ENCODE measurements around the gene ZCWPW2.

ZCWPW2 gene, protein sequence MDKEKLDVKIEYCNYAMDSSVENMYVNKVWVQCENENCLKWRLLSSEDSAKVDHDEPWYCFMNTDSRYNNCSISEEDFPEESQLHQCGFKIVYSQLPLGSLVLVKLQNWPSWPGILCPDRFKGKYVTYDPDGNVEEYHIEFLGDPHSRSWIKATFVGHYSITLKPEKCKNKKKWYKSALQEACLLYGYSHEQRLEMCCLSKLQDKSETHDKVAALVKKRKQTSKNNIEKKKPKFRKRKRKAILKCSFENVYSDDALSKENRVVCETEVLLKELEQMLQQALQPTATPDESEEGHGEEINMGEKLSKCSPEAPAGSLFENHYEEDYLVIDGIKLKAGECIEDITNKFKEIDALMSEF

GRCh38 chr3:28348629-28349468 lies at the start of gene ZCWPW2, which contains the start of gene AZI2:
Gene ZCWPW2, plus strand, starts transcription at chr3:28348721. Its CDS starts 64,348 bp downstream, at chr3:28413069.
Gene AZI2, minus strand, starts transcription at chr3:28348824. Its CDS starts 8,207 bp downstream, at chr3:28340617.
- peak; percentile 96 for DNase-seq
- Histone ChIP-seq H3K27ac (peak within 1 kb of the TSS; percentile 98), H3K36me3 (peaks cover 8% of the 10 kb centered on the region), H3K4me3 (ENCODE audit: low read depth, low read length) (peak within 1 kb of the TSS; percentile 95), H3K27me3 (ENCODE audit: insufficient read depth, low read depth, severe bottlenecking) (no peaks in the 10 kb centered on the region), H3K9me3 (ENCODE audit: severe bottlenecking) (no peaks in the 10 kb centered on the region)
- TF ChIP-seq, protein P1, sequence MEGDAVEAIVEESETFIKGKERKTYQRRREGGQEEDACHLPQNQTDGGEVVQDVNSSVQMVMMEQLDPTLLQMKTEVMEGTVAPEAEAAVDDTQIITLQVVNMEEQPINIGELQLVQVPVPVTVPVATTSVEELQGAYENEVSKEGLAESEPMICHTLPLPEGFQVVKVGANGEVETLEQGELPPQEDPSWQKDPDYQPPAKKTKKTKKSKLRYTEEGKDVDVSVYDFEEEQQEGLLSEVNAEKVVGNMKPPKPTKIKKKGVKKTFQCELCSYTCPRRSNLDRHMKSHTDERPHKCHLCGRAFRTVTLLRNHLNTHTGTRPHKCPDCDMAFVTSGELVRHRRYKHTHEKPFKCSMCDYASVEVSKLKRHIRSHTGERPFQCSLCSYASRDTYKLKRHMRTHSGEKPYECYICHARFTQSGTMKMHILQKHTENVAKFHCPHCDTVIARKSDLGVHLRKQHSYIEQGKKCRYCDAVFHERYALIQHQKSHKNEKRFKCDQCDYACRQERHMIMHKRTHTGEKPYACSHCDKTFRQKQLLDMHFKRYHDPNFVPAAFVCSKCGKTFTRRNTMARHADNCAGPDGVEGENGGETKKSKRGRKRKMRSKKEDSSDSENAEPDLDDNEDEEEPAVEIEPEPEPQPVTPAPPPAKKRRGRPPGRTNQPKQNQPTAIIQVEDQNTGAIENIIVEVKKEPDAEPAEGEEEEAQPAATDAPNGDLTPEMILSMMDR (IDR thresholded peaks at IDR 0.05; ENCODE audit: low read depth, low read length): peak; percentile 23; the same call in 1 of the 2 replicates

DNA sequence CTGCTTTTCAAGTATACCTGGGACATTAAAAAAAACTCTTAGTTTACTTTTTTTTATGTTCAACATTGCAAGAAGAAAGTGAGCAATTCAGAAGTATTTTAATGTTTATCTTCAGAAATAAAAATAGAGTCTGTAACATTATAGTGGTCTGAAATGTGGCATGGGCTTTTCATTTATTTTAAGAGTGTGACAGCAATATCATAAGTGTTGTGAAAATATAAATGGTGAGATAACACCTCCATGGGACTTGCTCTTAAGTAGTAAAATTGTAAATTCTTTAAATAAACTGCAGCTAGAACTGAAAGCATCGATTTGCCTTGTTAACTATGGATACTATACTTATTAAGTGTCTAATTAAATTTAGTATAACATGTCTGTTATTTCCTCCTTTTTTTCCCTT lies 48.8 kb upstream of the ZCWPW2 start:
- no peaks in the 10 kb centered on the region for H3K27me3 ChIP-seq (ENCODE audit: insufficient read depth, low read depth, severe bottlenecking)
- H3K27ac ChIP-seq: no peak overlapping the region
- no peak for DNase-seq
- H3K9me3 ChIP-seq (ENCODE audit: severe bottlenecking): no peaks in the 10 kb centered on the region
- no peaks in the 10 kb centered on the region for H3K36me3 ChIP-seq
- TF ChIP-seq, protein P1 (IDR thresholded peaks at IDR 0.05; ENCODE audit: low read depth, low read length): no peak
- H3K4me3 ChIP-seq (ENCODE audit: low read depth, low read length): no peak overlapping the region

DNA sequence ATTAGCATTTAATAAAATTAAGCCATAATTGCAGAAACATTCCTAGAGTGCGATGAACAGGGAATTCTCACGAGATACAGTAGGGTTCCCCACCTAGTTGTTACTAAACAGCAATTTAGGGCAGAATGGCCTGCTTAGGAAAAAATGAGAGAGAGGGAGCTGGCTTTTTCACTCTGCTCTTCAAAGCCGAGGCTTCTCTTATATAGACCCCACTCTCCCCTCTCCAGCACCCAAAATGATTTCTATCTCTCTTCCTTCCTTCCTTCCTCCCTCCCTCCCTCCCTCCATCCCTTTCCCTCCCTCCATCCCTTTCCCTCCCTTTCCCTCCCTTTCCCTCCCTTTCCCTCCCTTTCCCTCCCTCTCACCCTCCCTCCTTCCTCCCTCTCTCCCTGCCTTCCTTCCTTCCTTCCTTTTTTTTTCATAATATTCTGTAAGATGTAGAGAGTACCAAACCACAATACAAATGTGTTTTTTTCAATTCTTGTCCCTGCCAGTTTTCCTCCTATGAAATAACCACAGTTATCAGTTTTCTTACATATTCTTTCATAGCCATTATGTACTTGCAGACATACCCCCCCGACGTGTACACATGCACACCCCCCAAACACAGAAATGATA lies 48.1 kb upstream of the ZCWPW2 start:
- DNase-seq: no peak
- Histone ChIP-seq H3K36me3 (no peaks in the 10 kb centered on the region), H3K27ac (no peak overlapping the region), H3K4me3 (ENCODE audit: low read depth, low read length) (no peak overlapping the region), H3K9me3 (ENCODE audit: severe bottlenecking) (no peaks in the 10 kb centered on the region), H3K27me3 (ENCODE audit: insufficient read depth, low read depth, severe bottlenecking) (no peaks in the 10 kb centered on the region)
- TF ChIP-seq, protein P1 (IDR thresholded peaks at IDR 0.05; ENCODE audit: low read depth, low read length): no peak

GRCh38 chr3:28301688-28302087 lies 46.8 kb upstream of the ZCWPW2 start:
- Histone ChIP-seq H3K4me3 (ENCODE audit: low read depth, low read length) (no peak overlapping the region), H3K36me3 (no peaks in the 10 kb centered on the region), H3K9me3 (ENCODE audit: severe bottlenecking) (no peaks in the 10 kb centered on the region), H3K27ac (no peak overlapping the region), H3K27me3 (ENCODE audit: insufficient read depth, low read depth, severe bottlenecking) (no peaks in the 10 kb centered on the region)
- DNase-seq: no peak
- TF ChIP-seq, protein P1 (IDR thresholded peaks at IDR 0.05; ENCODE audit: low read depth, low read length): no peak

DNA sequence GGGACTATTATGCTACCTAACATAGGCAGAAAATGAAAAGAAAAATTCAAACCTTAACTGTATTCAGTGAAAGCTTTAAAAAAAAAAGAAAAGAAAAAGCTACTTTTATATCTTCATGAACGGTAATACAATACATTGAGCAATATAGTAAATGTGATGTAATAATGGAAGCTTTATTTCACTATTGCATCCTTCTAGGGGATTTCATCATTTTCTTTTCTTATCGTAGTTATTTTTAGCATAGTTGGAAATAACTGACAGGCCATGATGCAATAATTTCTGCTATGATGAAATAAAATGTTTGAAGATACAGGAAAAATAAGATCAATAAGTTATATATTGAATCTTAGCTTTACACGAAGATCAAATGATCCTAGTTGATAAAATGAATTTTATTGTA lies 40.3 kb upstream of the ZCWPW2 start:
- DNase-seq: no peak
- Histone ChIP-seq H3K4me3 (ENCODE audit: low read depth, low read length) (no peak overlapping the region), H3K9me3 (ENCODE audit: severe bottlenecking) (no peaks in the 10 kb centered on the region), H3K27me3 (ENCODE audit: insufficient read depth, low read depth, severe bottlenecking) (no peaks in the 10 kb centered on the region), H3K36me3 (no peaks in the 10 kb centered on the region), H3K27ac (no peak overlapping the region)
- TF ChIP-seq, protein P1 (IDR thresholded peaks at IDR 0.05; ENCODE audit: low read depth, low read length): no peak
